Liver (tissue), 9 donors: ENCODE results near the gene SYNDIG1. TPM values are rescaled to one million over a fixed set of nuclear protein-coding genes. Genes with fewer than 3 reads are reported as not detected.

Source experiments
- DNase-seq: peaks from one replicate; pipeline ENCODE4 v3.0.0-alpha.2; 2017; ENCODE audit warnings: low spot score
- H3K27ac ChIP-seq, 2 donors: one replicate each; pipeline ENCODE4 v1.7.0; 2013; ENCODE audit warnings: inconsistent platforms in 2 of 2, low read length in 2 of 2, control low read depth in 1 of 2, low read depth in 1 of 2, mild to moderate bottlenecking in 1 of 2
- H3K27me3 ChIP-seq, 4 donors: one replicate each; pipeline versions ENCODE4 v1.6.1 to v1.7.0; 2013; ENCODE audit warnings: low read length in 3 of 4, inconsistent platforms in 1 of 4, mild to moderate bottlenecking in 1 of 4, moderate library complexity in 1 of 4; ENCODE audit not compliant: control insufficient read depth in 4 of 4, insufficient read depth in 4 of 4
- H3K36me3 ChIP-seq, 4 donors: one replicate each; pipeline versions ENCODE4 v1.6.1 to v1.7.0; 2013; ENCODE audit warnings: low read length in 3 of 4, mild to moderate bottlenecking in 3 of 4, low read depth in 1 of 4, moderate library complexity in 1 of 4; ENCODE audit not compliant: control insufficient read depth in 4 of 4, insufficient read depth in 3 of 4
- H3K4me1 ChIP-seq, 4 donors: one replicate each; pipeline versions ENCODE4 v1.6.1 to v1.7.0; 2013; ENCODE audit warnings: low read length in 3 of 4, mild to moderate bottlenecking in 3 of 4, moderate library complexity in 1 of 4; ENCODE audit not compliant: control insufficient read depth in 4 of 4, insufficient read depth in 4 of 4
- H3K4me3 ChIP-seq, 3 donors: one replicate each; pipeline versions ENCODE4 v1.6.1 to v1.7.0; 2013; ENCODE audit warnings: low read length in 3 of 3, control low read depth in 1 of 3, low read depth in 1 of 3, mild to moderate bottlenecking in 1 of 3
- H3K9ac ChIP-seq, 2 donors: one replicate each; pipeline ENCODE4 v1.7.0; 2013; ENCODE audit warnings: low read length in 2 of 2, mild to moderate bottlenecking in 2 of 2, moderate library complexity in 2 of 2, control low read depth in 1 of 2, low read depth in 1 of 2
- H3K9me3 ChIP-seq, 4 donors: one replicate each; pipeline versions ENCODE4 v1.6.1 to v1.7.0; 2013; ENCODE audit warnings: low read length in 3 of 4; ENCODE audit not compliant: control insufficient read depth in 4 of 4
- EGR1 ChIP-seq, 2 donors: IDR thresholded peaks; 2 replicates each; pipeline ENCODE4 v1.6.1; 2016 to 2018; ENCODE audit warnings: antibody characterized with exemption in 2 of 2, low read depth in 2 of 2
- FOXA1 ChIP-seq: IDR thresholded peaks from 2 replicates; pipeline ENCODE4 v1.6.1; 2016; ENCODE audit warnings: antibody characterized with exemption
- FOXA2 ChIP-seq: IDR thresholded peaks from 2 replicates; pipeline ENCODE4 v1.6.1; 2016; ENCODE audit warnings: antibody characterized with exemption
- GABPA ChIP-seq, 2 donors: IDR thresholded peaks in 1 of 2; conservative IDR thresholded peaks in 1 of 2; 2 replicates each; pipeline ENCODE4 v1.6.1; 2016; ENCODE audit warnings: antibody characterized with exemption in 2 of 2, mild to moderate bottlenecking in 1 of 2, moderate library complexity in 1 of 2
- HNF4A ChIP-seq, 2 donors: conservative IDR thresholded peaks; 2 replicates each; pipeline ENCODE4 v1.6.1; 2016; ENCODE audit warnings: antibody characterized with exemption in 2 of 2, mild to moderate bottlenecking in 2 of 2
- HNF4G ChIP-seq: IDR thresholded peaks from 2 replicates; pipeline ENCODE4 v1.6.1; 2016; ENCODE audit warnings: antibody characterized with exemption
- JUND ChIP-seq, 2 donors: IDR thresholded peaks; 2 replicates each; pipeline ENCODE4 v1.6.1; 2016; ENCODE audit warnings: antibody characterized with exemption in 2 of 2
- NR2F2 ChIP-seq: IDR thresholded peaks from 2 replicates; pipeline ENCODE4 v1.6.1; 2016; ENCODE audit warnings: antibody characterized with exemption
- RXRA ChIP-seq, 2 donors: IDR thresholded peaks; 2 replicates each; pipeline ENCODE4 v1.6.1; 2017 to 2018; ENCODE audit warnings: antibody characterized with exemption in 2 of 2, mild to moderate bottlenecking in 1 of 2
- SP1 ChIP-seq: IDR thresholded peaks from 2 replicates; pipeline ENCODE4 v1.6.1; 2018; ENCODE audit warnings: antibody characterized with exemption, mild to moderate bottlenecking
- TAF1 ChIP-seq: conservative IDR thresholded peaks from 2 replicates; pipeline ENCODE4 v1.6.1; 2016; ENCODE audit warnings: antibody characterized with exemption, mild to moderate bottlenecking
- YY1 ChIP-seq: IDR thresholded peaks from 2 replicates; pipeline ENCODE4 v1.6.1; 2016; ENCODE audit warnings: antibody characterized with exemption, mild to moderate bottlenecking
- WGBS: extraction: QIAGEN DNeasy Blood & Tissue Kit; methylation state at CpG from one replicate; pipeline ENCODE4 v1.1.7; 2013; 5-methylcytosine and 5-hydroxymethylcytosine counted together
- polyA plus RNA-seq, 2 donors: library from polyadenylated mRNA; stranded (reverse) in 1 of 2; unstranded in 1 of 2; fragments of 200-250 nt in 1 of 2; fragments of >200 nt in 1 of 2; fragmentation: Nextera tagmentation in 1 of 2; extraction: Ambion mirVana in 1 of 2; gene quantifications; one replicate each; pipeline versions ENCODE4 v1.2.1 to v1.2.3, GENCODE V29; 2013 to 2015
- total RNA-seq, 2 donors: library from RNA; depleted of rRNA; stranded (reverse); fragments of >200 nt; gene quantifications; one replicate each; pipeline ENCODE4 v1.2.3, GENCODE V29; 2014
- TF ChIP-seq, protein P1 (sequence below): IDR thresholded peaks from 2 replicates; pipeline ENCODE4 v1.6.1; 2016; ENCODE audit warnings: antibody characterized with exemption
- TF ChIP-seq, protein P2 (sequence below): IDR thresholded peaks from 2 replicates; pipeline ENCODE4 v1.6.1; 2016; ENCODE audit warnings: antibody characterized with exemption
- TF ChIP-seq, protein P3 (sequence below): IDR thresholded peaks from 2 replicates; pipeline ENCODE4 v1.6.1; 2016; ENCODE audit warnings: antibody characterized with exemption, mild to moderate bottlenecking
- TF ChIP-seq, protein P4 (sequence below): IDR thresholded peaks from 2 replicates; pipeline ENCODE4 v1.6.1; 2016; ENCODE audit warnings: antibody characterized with exemption
- donor health status: healthy.
- donor health status: healthy.
- donor health status: healthy.
- donor health status: healthy.
- donor health status: healthy.

The SYNDIG1 gene
- total and polyA plus RNA-seq, 4 donors = 0.05 to 0.08 TPM; not detected in 2

DNA sequence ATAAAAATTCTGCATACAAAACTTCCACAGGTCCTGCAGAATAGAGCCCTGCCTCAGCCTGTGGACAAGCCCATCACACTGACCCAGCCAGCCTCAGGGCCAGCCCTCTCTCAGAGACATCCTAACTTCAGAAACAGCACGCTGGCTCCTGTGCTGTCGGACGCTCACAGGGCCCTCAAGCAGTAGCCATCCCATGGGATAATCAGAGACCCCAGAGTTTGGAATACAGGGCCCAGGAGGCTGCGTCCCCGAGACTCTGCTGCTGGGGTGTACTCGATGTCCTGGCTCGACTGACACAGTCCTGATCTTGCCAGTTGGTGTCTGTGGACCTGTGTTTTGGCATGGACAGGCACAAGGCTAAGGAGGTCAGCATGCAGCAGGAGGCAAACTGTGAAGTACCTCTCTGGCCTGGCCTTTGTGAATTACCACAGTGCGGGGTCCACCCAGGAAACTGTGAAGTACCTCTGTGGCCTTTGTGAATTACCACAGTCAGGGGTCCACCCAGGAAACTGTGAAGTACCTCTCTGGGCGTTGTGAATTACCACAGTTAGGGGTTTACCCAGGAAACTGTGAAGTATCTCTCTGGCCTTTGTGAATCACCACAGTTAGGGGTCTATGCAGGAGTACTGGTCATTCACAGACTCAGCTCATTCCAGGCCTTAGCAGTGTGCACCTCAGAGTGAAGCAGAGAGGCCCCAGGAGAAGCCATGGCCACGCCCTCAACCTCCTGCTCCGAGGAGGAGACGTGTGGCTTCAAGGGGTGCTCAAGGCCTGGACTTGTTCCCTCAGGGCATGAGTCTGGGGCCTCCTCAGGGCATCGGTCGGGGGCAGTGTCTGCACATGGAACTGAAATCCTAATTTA lies 212.4 kb downstream of the SYNDIG1 start:
- Histone ChIP-seq H3K27ac (no peak overlapping the region), H3K4me3 (no peak overlapping the region), H3K27me3 (no peaks in the 10 kb centered on the region), H3K4me1 (no peaks in the 10 kb centered on the region), H3K36me3 (no peaks in the 10 kb centered on the region), H3K9me3 (no peaks in the 10 kb centered on the region), H3K9ac (no peak overlapping the region)
- TF ChIP-seq NR2F2 = no peak
- TF ChIP-seq YY1 = no peak
- TF ChIP-seq HNF4A (conservative IDR thresholded peaks at IDR 0.05) = no peak
- no peak for TF ChIP-seq JUND (IDR thresholded peaks at IDR 0.05)
- TF ChIP-seq RXRA (IDR thresholded peaks at IDR 0.05) = no peak
- no peak for TF ChIP-seq SP1
- TF ChIP-seq, protein P1, sequence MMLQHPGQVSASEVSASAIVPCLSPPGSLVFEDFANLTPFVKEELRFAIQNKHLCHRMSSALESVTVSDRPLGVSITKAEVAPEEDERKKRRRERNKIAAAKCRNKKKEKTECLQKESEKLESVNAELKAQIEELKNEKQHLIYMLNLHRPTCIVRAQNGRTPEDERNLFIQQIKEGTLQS = no peak
- TF ChIP-seq FOXA1 = no peak
- TF ChIP-seq TAF1 = no peak
- 89% methylated on average over 14 of the region's 14 CpGs for WGBS
- no peak for DNase-seq

DNA sequence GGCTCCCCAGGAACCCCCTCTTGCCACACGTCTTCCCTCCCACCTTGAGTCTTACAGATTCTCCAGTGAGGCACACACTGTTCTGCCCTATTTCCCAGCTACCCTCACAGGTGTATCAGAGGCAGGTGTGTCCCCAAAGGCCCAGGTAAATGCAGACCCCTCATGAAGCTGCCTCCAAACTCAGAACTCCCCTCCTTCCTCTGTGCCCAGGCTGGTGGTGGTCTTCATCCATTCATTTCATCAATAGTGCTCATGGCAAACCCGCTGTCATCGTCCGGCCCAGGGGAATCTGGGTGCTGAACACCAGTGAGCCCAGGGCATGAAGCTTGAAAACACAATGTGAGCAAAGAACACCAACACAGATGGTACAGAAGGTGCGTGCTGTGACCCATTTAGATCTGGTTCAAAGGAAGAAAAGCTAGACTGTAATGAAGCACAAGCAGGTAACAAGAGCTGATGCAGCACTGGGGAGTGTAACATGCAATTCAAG lies 213.1 kb downstream of the SYNDIG1 start:
- Histone ChIP-seq H3K9me3 (no peaks in the 10 kb centered on the region), H3K27ac (no peak overlapping the region), H3K4me1 (no peaks in the 10 kb centered on the region), H3K36me3 (no peaks in the 10 kb centered on the region), H3K27me3 (no peaks in the 10 kb centered on the region), H3K4me3 (no peak overlapping the region), H3K9ac (no peak overlapping the region)
- no peak for DNase-seq
- TF ChIP-seq TAF1 (no peak), HNF4G (no peak), JUND (IDR thresholded peaks at IDR 0.05) (no peak), YY1 (no peak)
- TF ChIP-seq, protein P2, sequence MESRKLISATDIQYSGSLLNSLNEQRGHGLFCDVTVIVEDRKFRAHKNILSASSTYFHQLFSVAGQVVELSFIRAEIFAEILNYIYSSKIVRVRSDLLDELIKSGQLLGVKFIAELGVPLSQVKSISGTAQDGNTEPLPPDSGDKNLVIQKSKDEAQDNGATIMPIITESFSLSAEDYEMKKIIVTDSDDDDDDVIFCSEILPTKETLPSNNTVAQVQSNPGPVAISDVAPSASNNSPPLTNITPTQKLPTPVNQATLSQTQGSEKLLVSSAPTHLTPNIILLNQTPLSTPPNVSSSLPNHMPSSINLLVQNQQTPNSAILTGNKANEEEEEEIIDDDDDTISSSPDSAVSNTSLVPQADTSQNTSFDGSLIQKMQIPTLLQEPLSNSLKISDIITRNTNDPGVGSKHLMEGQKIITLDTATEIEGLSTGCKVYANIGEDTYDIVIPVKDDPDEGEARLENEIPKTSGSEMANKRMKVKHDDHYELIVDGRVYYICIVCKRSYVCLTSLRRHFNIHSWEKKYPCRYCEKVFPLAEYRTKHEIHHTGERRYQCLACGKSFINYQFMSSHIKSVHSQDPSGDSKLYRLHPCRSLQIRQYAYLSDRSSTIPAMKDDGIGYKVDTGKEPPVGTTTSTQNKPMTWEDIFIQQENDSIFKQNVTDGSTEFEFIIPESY = no peak
- WGBS = 93% methylated on average over 5 of the region's 5 CpGs

DNA sequence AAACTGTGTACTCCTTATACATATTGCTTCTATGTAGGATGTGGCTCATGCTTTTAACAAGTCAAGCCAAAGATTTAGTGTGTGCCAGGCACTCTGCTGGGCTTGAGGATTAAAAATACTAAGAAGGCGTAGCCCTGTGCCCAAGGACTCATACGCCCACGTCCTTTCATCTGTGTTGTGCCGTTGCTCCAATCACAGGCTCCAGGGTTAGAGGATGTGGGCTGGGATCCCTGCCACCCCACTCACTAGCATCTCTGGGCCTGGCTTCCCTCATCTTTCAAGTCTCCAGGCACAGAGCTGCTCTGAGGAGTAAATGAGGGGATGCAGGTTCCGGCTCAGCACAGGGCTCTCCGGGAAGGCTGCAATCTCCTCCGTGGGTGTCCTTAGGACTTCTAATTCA lies 214.2 kb downstream of the SYNDIG1 start:
- H3K4me3 ChIP-seq = no peak overlapping the region
- no peak overlapping the region for H3K9ac ChIP-seq
- 72% methylated on average over 7 of the region's 7 CpGs for WGBS
- H3K27ac ChIP-seq = no peak overlapping the region
- H3K9me3 ChIP-seq = no peaks in the 10 kb centered on the region
- DNase-seq = no peak
- no peaks in the 10 kb centered on the region for H3K4me1 ChIP-seq
- H3K27me3 ChIP-seq = no peaks in the 10 kb centered on the region
- no peaks in the 10 kb centered on the region for H3K36me3 ChIP-seq
- TF ChIP-seq RXRA (IDR thresholded peaks at IDR 0.05) (no peak), HNF4A (conservative IDR thresholded peaks at IDR 0.05) (no peak), SP1 (no peak), EGR1 (IDR thresholded peaks at IDR 0.05; ENCODE audit: low read depth in 2 of 2) (no peak), GABPA (IDR thresholded peaks at IDR 0.05 in 1 of 2, conservative IDR thresholded peaks at IDR 0.05 in 1 of 2) (no peak), FOXA2 (no peak), TAF1 (no peak), NR2F2 (no peak), HNF4G (no peak), FOXA1 (no peak)
- TF ChIP-seq, protein P3, sequence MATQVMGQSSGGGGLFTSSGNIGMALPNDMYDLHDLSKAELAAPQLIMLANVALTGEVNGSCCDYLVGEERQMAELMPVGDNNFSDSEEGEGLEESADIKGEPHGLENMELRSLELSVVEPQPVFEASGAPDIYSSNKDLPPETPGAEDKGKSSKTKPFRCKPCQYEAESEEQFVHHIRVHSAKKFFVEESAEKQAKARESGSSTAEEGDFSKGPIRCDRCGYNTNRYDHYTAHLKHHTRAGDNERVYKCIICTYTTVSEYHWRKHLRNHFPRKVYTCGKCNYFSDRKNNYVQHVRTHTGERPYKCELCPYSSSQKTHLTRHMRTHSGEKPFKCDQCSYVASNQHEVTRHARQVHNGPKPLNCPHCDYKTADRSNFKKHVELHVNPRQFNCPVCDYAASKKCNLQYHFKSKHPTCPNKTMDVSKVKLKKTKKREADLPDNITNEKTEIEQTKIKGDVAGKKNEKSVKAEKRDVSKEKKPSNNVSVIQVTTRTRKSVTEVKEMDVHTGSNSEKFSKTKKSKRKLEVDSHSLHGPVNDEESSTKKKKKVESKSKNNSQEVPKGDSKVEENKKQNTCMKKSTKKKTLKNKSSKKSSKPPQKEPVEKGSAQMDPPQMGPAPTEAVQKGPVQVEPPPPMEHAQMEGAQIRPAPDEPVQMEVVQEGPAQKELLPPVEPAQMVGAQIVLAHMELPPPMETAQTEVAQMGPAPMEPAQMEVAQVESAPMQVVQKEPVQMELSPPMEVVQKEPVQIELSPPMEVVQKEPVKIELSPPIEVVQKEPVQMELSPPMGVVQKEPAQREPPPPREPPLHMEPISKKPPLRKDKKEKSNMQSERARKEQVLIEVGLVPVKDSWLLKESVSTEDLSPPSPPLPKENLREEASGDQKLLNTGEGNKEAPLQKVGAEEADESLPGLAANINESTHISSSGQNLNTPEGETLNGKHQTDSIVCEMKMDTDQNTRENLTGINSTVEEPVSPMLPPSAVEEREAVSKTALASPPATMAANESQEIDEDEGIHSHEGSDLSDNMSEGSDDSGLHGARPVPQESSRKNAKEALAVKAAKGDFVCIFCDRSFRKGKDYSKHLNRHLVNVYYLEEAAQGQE = no peak
- TF ChIP-seq, protein P1 = no peak
- TF ChIP-seq, protein P4, sequence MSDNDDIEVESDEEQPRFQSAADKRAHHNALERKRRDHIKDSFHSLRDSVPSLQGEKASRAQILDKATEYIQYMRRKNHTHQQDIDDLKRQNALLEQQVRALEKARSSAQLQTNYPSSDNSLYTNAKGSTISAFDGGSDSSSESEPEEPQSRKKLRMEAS = no peak
- TF ChIP-seq, protein P2 = no peak
